Kidney capillary endothelial cell (primary cell): ENCODE data around the gene TLE5.
A peak's percentile ranks its signal among the peaks of the same experiment; 100 is the strongest.
"Not testable (repeated sequence)": the region's sequence is repeated elsewhere in the genome, so short reads cannot be mapped to it uniquely, and the experiment has no call there.

Experiments
- DNase-seq: peaks from one replicate; pipeline ENCODE4 v3.0.0-alpha.2; 2018; ENCODE audit warnings: low spot score

The TLE5 gene

DNA sequence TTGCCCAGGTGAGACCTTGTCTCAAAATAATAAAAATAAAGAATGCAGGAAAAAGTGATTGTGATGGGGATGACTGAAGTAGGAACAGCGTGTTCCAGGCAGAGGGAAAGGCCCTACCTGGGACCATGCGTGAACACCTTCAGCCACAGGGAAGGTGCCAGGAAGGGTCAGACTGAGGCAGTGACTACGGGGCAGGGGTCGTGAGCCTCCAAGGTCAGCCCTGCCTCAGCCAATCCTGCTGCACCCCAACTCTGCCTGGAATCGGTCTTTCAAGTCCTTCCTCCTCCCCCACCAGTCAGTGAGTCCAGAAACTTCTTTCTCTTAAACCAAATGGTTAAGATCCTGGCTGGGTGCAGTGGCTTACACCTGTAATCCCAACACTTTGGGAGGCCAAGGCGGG lies 17.1 kb downstream of the TLE5 start:
- DNase-seq: no peak

DNA sequence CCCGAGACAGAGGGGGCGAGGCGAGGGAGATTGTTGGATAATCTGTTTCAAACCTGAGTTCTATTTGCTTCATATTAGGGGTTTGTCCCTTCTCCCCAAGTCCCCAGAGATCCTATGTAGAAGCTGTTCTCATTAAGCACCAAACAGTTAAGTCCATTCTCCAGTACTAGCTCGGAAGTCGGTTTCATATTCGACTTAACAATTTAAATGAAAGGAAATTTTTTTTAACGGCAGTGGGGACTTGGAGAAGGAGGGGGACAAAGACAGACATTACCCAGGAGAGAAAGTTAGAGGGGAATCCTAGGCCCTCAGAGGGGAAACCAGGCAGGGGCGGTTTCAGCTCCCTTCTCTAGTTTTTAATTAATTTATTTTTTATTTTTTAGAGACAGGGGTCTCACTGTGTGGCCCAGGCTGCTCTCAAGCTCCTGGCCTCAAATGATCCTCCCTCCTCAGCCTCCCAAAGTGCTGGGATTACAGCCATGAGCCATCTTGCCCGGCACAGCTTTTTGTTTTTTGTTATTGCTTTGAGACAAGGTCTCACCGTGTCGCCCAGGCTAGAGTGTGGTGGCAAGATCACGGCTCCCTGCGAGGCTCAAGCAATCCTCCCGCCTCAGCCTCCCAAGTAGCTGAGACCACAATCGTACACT lies 19.6 kb downstream of the TLE5 start:
- no peak for DNase-seq

DNA sequence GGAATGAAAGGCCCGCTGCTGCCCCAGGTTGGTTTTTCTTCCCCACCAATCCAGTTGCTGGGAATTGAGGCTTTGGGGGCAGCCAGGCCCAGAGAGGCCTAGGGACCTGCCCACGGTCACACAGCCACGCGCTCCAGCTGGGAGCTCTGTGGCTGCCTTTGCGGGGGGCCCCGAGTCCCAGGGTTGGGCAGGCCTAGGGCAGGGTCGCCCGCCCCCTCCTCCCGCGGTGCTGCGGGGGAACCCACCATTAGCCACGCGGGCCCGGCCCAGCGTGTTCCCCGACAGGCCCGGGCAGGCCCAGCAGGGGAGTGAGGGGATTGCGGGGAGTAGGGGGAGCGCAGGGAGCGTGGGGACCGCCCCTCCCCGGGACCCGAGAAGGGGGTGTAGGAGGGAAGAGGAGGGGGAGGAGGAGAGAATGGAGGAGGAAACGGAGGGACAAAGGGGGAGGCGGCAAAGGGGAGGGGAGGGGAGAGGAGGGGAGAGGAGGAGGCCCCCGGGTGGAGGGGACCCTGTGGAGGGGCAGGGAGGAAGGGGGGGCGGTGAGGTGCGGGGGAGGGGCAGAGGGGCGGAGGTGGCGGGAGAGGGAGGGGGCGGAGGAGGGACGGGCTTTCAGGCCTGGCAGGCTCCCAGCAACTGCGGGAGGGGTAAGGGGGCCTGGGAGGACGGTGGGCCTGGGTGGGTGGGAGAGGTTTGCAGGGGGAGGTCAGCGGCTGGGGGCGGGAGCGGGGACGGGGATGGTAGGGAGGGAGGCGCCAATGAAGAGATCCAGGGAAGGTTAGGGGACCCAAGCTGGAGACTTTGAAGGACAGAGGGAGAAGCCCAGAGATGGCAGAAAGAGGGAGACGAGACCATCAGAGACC lies 20.3 kb downstream of the TLE5 start:
- DNase-seq: no peak

DNA sequence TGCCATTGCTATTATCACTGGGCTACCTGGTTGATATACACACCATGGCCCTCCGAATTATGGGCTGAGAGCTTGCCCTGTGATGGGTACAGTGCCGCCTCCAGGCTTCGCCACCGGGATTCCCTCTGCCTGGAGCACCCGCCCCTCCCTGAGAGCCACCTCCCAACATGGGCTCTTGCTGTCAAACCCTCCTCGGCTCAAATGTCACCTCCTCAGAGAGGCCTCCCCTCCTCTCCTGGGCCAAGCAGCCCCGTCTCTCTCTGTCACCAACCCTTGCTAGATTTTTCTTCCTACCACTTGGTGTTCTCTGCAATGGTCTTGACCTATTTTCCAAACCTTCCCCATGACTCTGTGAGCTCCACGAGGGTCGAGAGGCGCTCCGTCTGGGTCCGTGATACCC lies 21.0 kb downstream of the TLE5 start:
- no peak for DNase-seq

DNA sequence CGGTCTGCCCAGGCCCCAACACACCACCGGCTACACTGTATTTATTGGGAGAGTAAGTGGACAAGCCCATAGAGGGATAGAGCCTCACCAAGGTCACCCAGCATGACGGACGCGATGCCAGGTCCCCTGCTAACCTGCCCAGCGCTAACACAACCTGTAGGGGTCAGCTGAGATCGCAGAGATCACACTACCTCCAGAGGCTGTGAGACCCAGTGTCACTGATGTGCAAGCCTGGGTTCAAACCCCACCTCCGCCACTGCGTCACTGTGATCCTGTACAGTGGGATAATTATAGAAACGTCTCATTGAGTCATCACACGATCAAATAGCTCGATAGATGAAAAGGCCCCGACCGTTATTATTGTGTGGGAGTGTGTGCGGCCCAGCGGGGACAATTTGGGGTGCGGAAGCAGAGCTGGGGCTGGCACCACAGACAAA lies 22.6 kb downstream of the TLE5 start:
- DNase-seq: no peak

DNA sequence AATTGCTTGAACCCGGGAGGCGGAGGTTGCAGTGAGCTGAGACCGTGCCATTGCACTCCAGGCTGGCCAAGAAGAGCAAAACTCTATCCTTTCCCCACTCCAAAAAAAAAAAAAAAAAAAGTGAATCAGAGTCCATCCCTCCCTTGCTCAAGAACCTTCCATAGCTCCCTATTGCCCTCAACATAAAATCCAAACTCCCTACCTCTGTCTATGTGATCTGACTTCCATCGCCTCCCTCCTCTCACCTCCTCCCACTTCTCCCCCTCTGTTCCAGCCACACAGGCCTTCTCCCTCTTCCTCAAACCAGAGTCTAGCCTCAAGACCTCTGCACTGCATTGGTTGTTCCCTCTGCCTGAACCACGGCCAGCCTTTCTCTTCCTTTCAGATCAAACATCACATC lies 23.2 kb downstream of the TLE5 start:
- no peak for DNase-seq

DNA sequence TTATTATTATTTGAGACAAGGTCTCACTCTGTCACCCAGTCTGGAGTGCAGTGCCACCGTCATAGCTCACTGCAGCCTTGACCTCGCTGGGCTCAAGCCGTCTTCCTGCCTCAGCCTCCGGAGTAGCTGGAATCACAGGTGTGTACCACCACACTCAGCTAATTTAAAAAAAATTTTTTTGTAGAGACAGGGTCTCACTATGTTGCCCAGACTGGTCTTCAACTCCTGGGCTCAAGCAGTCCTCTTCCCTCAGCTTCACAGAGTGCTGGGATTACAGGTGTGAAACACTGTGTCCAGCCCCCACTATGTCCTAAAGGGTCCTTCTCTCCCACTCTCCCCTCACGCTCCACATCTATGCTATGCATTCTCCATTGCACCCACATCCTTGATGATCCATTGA lies 24.1 kb downstream of the TLE5 start:
- no peak for DNase-seq

DNA sequence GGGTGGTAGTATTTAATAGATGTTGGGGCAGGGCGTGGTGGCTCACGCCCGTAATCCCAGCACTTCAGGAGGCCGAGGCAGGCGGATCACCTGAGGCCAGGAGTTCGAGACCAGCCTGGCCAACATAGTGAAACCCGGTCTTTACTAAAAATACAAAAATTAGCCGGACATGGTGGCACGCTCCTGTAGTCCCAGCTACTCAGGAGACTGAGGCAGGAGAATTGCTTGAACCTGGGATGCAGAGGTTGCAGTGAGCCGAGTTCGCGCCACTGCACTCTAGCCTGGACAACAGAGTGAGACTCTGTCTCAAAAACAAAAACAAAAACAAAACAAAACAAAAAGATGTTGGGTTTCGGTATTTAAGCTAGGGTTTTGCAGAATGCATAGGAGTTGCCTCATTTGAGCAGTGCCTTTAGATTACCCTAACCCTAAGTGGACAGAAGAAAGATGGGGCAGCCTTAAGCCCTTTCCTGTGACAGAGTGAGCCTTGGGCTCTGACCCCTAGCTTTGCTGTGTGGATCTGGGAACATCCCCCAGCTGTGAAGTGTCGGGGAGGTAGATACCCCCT lies 25.2 kb downstream of the TLE5 start:
- DNase-seq: not testable (repeated sequence)

DNA sequence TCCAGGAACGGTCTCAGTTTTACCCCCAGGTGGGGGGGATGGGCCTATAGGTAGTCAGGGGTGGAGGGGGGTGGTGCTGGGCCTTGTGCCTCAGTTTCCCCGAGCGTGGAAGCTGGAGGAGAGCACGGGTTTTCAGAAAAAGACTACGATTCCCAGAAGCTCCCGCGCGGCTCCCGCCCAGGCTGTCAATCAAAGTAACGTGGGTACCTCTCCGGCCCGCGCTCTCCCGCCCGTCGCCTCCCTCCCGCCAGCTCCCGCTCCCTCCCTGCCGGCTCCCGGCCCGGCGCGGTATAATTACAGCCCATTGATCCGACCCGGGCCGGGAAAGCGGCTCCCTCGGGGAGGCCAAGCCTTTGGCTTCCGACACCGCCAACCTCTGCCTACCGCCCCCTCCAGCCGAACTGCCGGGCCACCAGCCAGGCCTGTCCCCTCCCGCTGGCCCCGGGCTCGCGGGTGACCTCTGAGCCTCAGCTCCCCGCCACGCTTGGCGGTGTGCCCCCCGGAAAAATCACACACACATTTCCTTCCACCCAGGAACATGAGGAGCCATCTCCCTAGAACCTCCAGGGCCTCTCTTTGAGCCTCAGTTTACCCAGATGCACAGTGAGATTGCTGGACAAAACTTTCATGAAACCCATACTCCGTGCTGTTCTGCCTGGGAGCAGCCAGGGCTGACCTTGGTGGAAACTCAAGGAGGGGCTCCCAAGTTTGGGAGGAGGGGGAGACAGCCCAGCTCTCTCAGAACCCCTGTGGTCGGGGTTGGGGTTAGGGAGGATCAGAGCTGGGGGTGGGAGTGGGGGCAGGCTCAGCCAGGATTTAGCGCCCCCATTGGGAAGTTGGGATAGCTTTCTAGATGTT lies 25.9 kb downstream of the TLE5 start:
- DNase-seq: peak; percentile 83

DNA sequence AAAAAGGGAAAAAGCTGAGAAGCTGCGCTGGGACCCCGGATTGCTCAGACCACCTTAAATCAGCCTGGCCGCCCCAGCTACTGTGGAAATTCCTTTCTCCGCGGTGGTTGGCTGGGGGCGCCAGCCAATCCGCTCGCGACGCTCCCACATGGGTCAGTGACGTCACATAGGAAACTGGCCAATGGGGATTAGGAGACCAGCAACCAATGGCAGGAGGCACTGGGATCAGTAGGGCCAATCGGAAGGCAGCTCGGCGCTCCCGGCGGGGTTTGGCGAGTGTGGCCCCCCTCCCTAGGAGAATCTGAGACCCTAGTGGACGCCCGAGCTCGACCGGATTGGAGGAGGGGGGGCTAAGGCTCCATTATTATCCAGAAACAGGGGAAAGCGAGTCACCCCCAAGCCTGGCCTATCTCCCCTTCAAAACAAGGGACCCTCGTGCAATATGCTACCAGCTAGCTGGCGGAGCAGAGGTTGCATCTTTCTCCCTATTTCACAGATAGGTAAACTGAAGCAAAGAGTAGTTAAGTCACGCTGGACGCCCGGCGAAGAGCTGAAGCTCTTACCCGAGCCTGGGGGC lies 26.7 kb downstream of the TLE5 start:
- DNase-seq: peak; percentile 97

DNA sequence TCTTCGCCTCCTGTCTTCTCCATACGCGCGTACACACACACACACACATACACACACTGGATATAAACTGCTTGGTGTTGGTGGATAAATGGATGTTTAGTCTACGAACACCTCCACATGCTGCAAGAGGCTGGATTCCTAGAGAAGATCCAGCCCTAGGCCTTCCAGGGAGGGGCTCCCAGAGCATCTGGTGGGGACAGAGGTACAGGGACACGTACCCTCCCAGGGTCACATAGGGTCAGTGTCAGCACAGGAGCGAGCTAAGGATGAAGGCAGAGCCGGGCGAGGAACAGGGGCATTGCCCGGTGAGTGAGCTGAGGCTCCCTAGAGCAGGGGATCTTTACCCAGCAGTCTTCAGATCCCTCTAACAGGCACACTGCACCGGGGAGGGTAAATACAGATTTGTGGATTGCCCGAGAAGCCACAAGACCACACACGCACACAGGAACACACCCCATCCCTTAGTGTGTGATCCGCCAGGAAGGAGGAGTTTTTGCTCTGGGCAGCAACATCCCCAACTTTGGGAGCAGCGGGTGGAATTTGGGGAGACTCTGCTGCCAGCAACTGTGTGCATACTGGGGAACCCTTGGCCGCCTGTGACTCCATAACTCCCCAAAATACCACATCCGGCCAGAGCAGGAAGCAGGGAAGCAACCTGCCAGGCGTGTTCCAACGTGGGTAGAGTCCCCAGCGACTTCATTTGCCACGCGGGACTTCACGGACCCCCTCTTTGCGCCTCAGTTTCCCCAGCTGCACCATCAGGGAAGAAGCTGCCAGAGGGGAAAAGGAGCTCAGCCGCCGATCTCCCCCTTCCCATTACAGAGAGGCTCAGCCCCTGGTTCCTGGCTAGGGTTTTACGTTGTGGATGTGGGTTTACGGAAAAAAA lies 27.4 kb downstream of the TLE5 start:
- no peak for DNase-seq

DNA sequence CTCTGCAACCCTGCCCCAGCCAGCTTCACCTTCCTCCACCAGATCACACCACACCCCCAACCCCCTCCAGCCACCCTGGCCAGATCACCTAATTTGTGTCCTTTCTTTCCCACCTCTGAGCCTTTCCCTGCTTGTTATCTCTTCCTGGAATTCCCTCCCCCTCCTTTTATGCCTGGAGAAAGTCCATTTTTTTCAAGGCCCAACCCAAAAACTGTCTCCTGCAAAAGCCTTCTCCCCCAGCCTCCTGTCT lies 28.0 kb downstream of the TLE5 start:
- DNase-seq: no peak

DNA sequence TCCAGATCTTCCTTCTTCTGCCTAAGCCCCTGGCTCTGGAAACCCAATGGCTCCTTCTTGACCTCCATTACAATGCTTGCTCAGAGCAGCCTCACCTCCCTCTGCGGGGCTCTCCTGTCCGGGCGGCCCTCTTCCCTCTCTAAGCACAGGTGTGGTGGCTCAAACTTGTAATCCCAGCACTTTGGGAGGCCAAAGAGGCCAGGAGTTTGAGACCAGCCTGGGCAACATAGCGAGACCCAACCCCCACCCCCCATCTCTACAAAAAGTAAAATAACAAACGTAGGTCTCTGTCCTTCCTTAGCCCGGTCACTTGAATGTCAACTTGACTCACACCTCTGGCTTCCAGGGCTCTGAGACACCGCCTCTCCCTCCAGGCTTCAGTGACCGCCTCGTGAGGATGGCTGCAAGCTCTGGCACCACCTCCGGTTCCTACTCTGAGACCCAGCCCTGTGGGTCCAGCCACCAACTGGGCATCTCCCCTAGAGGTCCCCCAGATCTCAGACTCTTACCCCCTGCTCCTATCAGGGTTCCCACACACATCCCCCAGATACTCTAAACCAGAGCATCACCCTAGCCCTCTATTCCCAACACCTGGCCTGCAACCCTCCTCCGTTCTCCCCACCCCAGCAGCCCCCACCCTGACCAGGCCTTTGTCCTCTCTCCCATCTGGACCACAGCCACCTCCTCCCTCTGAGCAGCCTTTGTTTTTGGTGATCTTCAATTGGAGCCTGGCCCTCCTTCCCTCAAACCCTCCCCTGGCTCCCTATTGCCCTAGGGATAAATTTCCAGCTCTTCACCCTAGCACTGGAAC lies 28.5 kb downstream of the TLE5 start:
- no peak for DNase-seq

DNA sequence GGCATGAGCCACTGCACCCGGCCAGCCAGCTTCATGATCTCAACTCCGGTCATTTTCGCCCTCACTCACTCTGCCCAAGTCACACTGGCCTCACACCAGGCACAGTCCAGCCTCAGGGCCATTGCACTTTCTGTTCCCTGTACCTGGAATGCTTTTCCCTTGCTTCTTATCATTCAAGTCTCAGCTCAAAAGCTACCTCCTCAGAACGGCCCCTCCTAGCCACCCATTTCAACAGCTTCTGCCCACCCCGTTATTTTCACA lies 30.8 kb downstream of the TLE5 start:
- no peak for DNase-seq

DNA sequence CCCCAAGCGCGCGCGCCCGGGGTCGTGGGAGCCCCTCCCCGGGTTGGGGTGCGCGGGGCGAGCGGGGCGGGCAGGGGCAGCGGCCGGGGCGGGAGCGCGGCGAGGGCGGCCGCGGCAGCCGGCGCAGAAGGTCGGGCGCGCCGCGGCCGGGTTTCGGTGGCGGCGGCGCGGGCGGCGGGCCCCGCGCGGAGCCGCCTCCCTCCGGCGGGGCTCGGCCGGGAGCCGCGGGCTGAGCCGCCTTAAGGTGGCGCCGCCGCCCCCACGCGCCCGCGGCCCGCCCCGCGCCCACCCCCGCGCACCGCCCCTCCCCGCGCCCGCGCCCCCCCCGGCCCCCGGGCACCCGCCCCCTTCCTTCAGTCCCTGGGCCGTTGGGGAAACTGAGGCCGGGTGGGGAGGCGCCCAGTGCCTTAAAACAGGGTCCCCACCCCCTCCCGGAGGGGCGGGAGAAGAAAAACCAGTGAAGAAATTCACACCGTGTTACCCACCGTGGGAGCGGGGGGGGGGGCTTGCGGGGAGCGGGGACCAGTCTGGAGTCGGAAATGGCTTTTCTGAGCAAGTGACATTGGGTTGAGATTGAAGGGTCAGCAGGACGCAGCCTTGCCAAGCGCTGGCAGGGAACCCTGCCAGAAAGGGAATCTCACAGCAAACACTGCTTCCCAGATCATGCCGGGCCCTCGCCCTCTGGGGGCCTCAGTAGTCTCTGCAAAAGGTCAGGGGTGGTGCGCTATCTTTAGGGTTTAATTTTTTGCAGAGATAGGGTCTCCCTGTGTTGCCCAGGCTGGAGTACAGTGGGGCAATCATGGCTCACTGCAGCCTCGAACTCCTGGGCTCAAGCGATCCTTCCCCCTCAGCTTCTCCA lies 33.0 kb downstream of the TLE5 start, which contains the start of gene TLE2:
TLE2 (minus strand) TSS at position 216 of the 859 bp plus-strand sequence. CDS start 376 bp downstream, outside the sequence.
- no peak for DNase-seq

DNA sequence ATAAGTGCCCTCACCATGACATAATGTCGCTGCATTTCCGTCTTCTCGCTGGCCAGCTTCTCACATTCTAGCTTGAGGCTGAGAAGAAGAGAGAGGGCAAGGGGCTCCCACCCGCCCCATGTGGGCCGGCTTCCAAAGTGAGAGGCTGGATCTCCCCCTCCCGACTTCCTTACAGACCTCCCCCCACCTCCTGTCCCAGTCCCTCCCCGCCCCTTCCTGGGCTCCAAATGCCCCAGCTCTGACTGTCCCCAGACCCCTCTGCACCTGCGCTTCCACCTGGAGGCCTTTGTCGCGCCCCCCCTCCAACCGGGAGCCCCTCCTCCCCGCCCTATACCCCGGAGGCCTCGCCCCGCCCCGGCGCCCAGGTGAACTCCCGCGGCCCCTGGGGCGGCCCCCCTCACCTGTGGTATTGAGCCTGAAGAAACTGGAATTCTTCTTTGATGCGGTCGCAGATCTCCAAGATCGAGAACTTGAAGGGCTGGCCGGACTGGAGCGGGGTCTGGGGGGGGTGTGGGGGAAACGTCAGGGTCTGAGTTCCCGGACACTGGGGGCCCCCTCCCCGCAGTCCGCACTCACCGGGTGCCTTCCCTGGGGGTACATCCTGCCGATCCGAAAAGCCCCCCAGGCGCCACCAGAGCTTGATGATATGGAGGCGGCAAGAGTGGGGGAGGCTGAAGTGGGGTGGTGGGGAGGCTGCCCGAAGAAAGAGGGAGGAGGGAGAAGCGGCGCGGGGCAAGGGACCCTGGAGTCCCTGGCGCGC lies 33.8 kb downstream of the TLE5 start:
- no peak for DNase-seq

DNA sequence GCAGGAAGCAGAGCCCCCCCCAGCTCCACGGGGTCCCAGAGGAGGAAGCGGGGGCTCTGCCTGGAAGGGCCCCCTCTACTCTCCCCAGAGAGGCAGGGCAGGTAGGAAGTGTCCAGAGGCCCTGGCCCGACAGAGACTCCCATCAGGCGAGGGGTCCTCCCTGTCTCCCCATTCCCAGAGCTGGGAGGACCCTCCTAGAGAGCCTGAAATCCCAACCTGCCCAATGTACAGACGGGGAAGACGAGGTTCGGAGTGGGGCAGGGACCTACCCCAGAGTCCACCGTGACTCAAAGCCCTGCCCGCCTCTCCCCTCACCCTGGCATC lies 34.4 kb downstream of the TLE5 start:
- DNase-seq: no peak

DNA sequence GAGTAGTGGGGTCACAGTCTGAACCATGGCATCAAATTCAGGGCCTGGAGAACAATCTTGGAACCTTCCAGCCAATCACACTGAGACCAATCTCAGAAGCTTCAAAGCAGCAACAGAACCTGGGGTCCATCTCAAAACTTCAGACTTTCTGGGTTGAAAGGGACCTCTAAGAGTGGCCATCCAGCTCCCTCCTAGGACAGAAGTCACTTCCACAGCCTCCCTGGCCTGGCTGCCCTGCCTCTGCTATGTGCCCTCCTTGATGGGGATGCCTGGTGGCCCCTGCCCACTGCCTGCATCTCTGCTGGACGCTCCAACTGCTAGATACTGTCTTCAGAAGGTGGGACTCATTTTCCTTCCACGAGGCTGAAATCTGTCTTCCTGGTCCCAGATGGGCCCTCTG lies 35.0 kb downstream of the TLE5 start:
- no peak for DNase-seq

DNA sequence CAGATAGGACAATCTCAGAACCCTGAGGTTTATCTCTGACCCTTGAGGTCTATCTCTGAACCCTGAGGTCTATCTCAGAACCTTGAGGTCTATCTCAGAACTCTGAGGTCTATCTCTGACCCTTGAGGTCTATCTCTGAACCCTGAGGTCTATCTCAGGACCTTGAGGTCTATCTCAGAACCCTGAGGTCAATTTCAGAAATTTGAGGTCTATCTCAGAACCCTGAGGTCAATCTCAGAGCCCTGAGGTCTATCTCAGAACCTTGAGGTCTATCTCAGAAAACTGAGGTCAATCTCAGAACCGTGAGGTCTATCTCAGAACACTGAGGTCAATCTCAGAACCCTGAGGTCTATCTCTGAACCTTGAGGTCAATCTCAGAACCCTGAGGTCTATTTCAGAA lies 35.5 kb downstream of the TLE5 start:
- no peak for DNase-seq
